GM12874 (cell line): ENCODE data around the gene SMIM28.

Source experiments
- TF ChIP-seq, protein P1 (sequence below): IDR thresholded peaks from 2 replicates; pipeline ENCODE4 v1.5.1; 2011; ENCODE audit warnings: low read depth, mild to moderate bottlenecking, control low read depth, low read length, moderate library complexity; ENCODE audit not compliant: insufficient read depth

Gene SMIM28

DNA sequence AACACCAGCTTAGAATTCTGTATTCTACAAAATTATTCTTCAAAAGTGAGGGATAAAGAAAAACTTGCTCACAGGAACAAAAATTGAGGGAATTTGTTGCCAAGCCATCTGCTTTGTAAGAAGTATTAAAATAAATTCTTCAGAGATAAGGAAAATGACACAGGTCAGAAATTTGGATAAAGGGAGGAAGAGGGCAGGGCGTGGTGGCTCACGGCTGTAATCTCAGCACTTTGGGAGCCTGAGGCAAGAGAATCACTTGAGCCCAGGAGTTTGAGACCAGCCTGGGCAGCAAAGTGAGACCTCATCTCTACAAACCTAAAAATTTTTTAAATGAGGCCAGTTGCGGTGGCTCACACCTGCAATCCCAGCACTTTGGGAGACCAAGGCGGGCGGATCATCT is 11.8 kb downstream of the SMIM28 start:
- TF ChIP-seq, protein P1, sequence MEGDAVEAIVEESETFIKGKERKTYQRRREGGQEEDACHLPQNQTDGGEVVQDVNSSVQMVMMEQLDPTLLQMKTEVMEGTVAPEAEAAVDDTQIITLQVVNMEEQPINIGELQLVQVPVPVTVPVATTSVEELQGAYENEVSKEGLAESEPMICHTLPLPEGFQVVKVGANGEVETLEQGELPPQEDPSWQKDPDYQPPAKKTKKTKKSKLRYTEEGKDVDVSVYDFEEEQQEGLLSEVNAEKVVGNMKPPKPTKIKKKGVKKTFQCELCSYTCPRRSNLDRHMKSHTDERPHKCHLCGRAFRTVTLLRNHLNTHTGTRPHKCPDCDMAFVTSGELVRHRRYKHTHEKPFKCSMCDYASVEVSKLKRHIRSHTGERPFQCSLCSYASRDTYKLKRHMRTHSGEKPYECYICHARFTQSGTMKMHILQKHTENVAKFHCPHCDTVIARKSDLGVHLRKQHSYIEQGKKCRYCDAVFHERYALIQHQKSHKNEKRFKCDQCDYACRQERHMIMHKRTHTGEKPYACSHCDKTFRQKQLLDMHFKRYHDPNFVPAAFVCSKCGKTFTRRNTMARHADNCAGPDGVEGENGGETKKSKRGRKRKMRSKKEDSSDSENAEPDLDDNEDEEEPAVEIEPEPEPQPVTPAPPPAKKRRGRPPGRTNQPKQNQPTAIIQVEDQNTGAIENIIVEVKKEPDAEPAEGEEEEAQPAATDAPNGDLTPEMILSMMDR = no peak

DNA sequence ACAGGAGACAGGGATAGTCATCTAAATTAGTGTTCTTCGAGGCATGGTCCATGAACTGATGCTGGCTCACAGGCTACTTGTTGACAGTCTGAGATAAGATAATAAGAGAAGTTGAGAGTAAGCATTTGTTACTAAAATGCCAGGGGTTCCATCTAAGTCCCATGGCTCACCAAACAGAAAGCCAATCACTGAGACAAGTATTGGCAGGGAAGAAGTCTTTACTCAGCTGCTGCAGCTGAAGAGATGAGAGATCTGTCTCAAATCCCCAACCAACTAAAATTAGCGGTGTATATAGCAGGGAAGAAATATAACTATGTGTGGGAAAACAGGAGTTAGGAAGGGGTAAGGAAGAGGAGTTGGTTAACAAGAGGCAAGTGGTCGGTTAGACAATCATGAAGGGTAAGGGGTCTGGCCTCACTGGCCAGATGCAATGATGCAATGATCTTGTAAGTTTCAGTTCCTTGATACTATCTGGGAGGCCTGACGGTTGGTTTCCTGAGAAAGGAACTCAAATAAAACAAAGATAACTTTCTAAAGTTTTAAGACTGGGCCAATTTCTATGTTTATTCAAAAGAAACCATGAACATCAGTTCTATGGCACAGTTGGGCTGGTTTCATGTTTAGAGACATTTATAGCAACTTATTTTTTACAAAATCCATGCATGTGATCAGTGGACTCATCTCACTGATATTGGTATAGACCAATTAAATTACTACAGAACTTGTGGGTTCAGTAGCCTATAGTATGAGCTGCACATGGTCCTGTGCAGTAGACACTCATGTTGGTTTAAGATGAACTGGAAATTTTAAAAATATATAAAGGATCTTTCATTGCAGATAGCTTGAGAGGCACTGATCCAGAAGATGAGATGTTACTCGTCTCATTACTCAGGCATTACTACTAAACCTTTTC is 16.4 kb downstream of the SMIM28 start:
- TF ChIP-seq, protein P1 = no peak

DNA sequence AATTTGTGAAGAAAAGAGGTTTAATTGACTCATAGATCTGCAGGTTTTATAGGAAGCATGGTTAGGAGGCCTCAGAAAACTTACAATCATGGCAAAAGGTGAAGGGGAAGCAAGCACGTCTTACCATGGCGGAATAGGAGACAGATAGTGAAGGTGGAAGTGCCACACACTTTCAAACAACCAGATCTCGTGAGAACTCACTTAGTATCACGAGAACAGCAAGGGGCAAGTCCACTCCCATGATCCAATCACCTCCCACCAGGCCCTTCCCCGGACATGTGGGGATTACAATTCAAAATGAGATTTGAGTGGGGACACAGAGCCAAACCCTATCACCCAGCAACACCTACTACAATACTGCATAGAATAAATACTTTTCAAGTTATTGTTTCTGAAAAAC is 19.0 kb downstream of the SMIM28 start:
- TF ChIP-seq, protein P1 = no peak

DNA sequence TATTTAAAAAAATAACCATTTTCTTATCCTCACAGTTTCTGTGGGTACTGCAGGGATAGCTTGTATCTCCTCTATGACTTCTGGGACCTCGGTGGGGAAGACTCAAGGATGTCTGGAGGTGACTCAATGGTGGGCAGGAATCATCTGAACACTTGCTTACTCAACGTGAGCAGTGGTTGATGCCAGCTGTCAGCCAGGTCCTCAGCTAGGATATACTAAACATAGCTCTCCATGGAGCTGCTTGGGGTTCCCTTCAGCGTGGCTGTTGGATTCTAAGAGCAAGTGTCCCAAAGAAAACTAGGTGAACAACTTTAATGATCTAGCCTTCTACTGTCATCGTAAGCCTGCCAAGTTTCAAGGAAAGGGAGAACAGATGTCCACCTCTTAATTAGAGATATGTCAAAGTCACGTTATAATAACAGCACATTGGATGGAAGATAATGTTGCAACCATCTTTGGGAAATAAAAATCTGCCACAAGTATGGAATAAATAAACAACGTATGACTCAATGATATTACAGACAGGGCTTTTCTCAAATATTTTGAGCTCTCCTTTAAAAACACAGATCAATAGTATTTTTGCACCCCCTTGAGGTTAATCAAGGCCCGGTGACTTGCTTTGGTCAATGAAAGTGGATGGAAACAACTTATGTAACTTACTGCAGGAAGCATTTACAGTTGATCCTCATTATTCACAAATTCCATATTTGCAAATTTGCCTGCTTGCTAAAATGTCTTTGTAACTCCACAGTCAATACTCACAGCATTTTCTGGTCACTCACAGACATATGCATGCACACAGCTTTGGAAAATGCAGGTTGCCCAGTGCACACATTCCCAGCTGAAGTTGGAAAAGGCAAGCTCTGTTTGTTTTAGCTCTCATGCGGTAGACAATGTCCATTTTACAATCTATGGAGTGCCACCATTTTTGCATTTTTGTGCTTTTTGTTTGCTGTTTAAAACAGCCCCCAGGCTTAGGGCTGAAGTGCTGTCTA is 19.7 kb downstream of the SMIM28 start:
- TF ChIP-seq, protein P1 = no peak

DNA sequence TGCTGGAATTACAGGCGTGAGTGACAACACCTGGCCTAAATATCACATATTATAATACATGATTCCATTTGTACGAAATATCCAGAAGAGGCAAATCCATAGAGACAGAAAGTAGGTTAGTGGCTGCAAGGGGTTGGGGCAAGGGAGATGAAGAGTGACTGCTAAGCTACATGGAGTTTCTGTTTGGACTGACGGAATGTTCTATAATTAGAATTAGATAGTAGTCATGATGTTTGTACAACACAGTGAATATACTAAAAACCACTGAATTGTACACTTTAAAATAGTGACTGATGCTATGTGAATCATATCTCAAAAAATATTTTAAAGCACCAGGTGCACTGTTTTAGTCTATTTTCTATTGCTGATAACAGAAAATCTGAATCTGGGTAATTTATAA is 22.6 kb downstream of the SMIM28 start:
- TF ChIP-seq, protein P1 = no peak

DNA sequence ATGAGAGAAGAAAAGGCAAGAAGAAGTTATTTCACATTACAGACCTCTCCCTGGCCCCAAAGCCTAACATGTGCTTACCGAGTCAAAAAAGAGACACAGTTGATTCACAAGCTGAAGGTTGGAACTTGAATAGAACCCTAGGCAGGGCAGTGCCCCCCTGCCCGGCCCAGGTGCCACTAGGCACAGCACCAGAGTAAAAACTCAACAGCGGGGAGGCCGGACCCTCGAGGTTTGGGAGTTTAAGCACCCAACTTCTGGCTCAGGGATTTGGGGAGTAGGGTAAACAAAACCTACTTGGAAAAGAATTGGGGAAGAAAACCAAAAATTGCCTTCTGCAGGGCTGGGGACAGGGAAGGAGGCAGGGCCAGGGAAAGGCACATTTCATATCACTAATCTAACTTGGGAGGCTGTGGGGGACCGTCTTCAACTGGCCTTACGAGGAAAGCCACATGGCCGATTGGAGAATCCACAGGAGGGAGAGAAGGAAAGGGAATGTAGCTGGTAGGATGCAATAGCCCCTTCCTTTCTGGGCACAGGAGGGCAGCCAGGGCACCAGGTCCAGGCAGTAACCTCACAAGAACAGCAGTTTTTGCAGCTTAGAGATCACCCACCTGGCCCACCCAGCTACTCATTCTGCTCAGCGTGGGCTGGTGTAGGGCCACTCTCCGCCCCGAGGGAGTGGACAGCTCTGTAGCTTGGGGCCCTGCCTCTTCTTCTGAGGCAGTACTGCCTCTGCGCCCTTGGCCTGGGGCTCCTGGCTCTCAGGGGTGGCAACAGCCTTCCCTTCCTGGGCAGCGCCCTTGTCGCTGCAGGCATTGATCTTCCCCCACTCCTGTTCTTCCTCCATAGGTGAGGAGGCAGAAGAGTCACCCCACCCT is 24.5 kb downstream of the SMIM28 start:
- TF ChIP-seq, protein P1 = no peak
